22Rv1 (cell line): ENCODE results near the gene KSR2.

ENCODE experiments used
- ZFX ChIP-seq: fragments of 450-650 bp; IDR thresholded peaks from 2 replicates; pipeline ENCODE4 v1.6.1; 2017; ENCODE audit warnings: antibody characterized with exemption, borderline replicate concordance
- TF ChIP-seq, protein P1 (sequence below): fragments of 450-650 bp; IDR thresholded peaks from 2 replicates; pipeline ENCODE4 v1.5.1; 2017; ENCODE audit warnings: mild to moderate bottlenecking

DNA sequence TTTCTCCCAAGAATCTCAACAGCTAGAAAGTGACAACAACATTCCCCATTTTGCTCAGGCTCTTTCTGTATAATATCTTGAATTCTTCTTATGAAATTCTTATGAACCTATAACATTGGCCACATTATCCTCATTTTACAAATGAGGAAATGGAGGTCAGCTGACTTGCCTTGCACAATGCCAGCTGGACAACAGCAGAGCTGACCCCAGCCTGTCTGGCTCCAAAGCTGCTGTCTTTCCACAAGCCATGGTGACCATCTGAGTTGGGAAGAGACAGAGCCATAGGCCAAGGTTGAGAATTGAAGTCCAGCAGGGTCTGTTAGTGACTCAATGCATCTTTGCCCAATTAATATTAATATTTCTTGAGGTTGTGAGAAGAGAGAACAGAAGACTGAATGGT is 87.3 kb downstream of the KSR2 start:
- TF ChIP-seq, protein P1, sequence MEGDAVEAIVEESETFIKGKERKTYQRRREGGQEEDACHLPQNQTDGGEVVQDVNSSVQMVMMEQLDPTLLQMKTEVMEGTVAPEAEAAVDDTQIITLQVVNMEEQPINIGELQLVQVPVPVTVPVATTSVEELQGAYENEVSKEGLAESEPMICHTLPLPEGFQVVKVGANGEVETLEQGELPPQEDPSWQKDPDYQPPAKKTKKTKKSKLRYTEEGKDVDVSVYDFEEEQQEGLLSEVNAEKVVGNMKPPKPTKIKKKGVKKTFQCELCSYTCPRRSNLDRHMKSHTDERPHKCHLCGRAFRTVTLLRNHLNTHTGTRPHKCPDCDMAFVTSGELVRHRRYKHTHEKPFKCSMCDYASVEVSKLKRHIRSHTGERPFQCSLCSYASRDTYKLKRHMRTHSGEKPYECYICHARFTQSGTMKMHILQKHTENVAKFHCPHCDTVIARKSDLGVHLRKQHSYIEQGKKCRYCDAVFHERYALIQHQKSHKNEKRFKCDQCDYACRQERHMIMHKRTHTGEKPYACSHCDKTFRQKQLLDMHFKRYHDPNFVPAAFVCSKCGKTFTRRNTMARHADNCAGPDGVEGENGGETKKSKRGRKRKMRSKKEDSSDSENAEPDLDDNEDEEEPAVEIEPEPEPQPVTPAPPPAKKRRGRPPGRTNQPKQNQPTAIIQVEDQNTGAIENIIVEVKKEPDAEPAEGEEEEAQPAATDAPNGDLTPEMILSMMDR, result no peak
- TF ChIP-seq ZFX, result no peak
